HEK293 (cell line): Measurements from ENCODE around the gene VAMP8.

ENCODE experiments used
- GLIS1 ChIP-seq: fragments of 450-650 bp; formaldehyde crosslinking; IDR thresholded peaks from 2 replicates; pipeline ENCODE4 v1.5.1; 2016; ENCODE audit warnings: missing biosample characterization, missing genetic modification characterization
- IKZF3 ChIP-seq: fragments of 450-650 bp; IDR thresholded peaks from 2 replicates; pipeline ENCODE4 v1.5.0; 2018; ENCODE audit warnings: missing biosample characterization, mild to moderate bottlenecking, missing genetic modification characterization, moderate library complexity
- KLF10 ChIP-seq: fragments of 450-650 bp; IDR thresholded peaks from 2 replicates; pipeline ENCODE4 v1.5.1; 2018; ENCODE audit warnings: missing biosample characterization, mild to moderate bottlenecking, missing genetic modification characterization
- MEIS1 ChIP-seq: sonication (generic); formaldehyde crosslinking; IDR thresholded peaks from 2 replicates; pipeline ENCODE4 v1.8.1; 2022; ENCODE audit warnings: missing genetic modification reagents, mild to moderate bottlenecking, borderline replicate concordance
- SP7 ChIP-seq: fragments of 450-650 bp; formaldehyde crosslinking; IDR thresholded peaks from 2 replicates; pipeline ENCODE4 v1.5.1; 2016; ENCODE audit warnings: missing biosample characterization, missing genetic modification characterization
- TSHZ1 ChIP-seq: fragments of 450-650 bp; formaldehyde crosslinking; IDR thresholded peaks from 2 replicates; pipeline ENCODE4 v1.5.1; 2016; ENCODE audit warnings: missing biosample characterization, missing genetic modification characterization, borderline replicate concordance
- ZBTB1 ChIP-seq: fragments of 450-650 bp; formaldehyde crosslinking; IDR thresholded peaks from 2 replicates; pipeline ENCODE4 v1.5.1; 2016; ENCODE audit warnings: missing biosample characterization, missing genetic modification characterization
- ZFP37 ChIP-seq: fragments of 450-650 bp; formaldehyde crosslinking; IDR thresholded peaks from 2 replicates; pipeline ENCODE4 v1.5.1; 2016; ENCODE audit warnings: missing biosample characterization, missing genetic modification characterization
- ZIC2 ChIP-seq: fragments of 450-650 bp; formaldehyde crosslinking; IDR thresholded peaks from 2 replicates; pipeline ENCODE4 v1.5.1; 2016; ENCODE audit warnings: missing biosample characterization, missing genetic modification characterization
- ZNF114 ChIP-seq: fragments of 450-650 bp; formaldehyde crosslinking; IDR thresholded peaks from 2 replicates; pipeline ENCODE4 v1.5.0; 2017; ENCODE audit warnings: missing biosample characterization, missing genetic modification characterization
- ZNF169 ChIP-seq: fragments of 450-650 bp; formaldehyde crosslinking; IDR thresholded peaks from 2 replicates; pipeline ENCODE4 v1.5.1; 2016; ENCODE audit warnings: missing biosample characterization, missing genetic modification characterization
- ZNF223 ChIP-seq: fragments of 450-650 bp; formaldehyde crosslinking; IDR thresholded peaks from 2 replicates; pipeline ENCODE4 v1.5.1; 2016; ENCODE audit warnings: missing biosample characterization, missing genetic modification characterization
- ZNF311 ChIP-seq: fragments of 450-650 bp; formaldehyde crosslinking; IDR thresholded peaks from 2 replicates; pipeline ENCODE4 v1.5.1; 2017; ENCODE audit warnings: missing biosample characterization, missing genetic modification characterization, borderline replicate concordance
- ZNF398 ChIP-seq: fragments of 450-650 bp; formaldehyde crosslinking; IDR thresholded peaks from 2 replicates; pipeline ENCODE4 v1.5.1; 2017; ENCODE audit warnings: missing biosample characterization, missing genetic modification characterization
- ZNF404 ChIP-seq: fragments of 450-650 bp; formaldehyde crosslinking; IDR thresholded peaks from 2 replicates; pipeline ENCODE4 v1.5.1; 2017; ENCODE audit warnings: missing biosample characterization, missing genetic modification characterization
- ZNF548 ChIP-seq: fragments of 450-650 bp; formaldehyde crosslinking; IDR thresholded peaks from 2 replicates; pipeline ENCODE4 v1.5.1; 2016; ENCODE audit warnings: missing biosample characterization, missing genetic modification characterization
- ZNF549 ChIP-seq: fragments of 450-650 bp; IDR thresholded peaks from 2 replicates; pipeline ENCODE4 v1.5.1; 2018; ENCODE audit warnings: missing biosample characterization, missing genetic modification characterization, mild to moderate bottlenecking, inconsistent platforms, moderate library complexity
- ZNF701 ChIP-seq: fragments of 450-650 bp; formaldehyde crosslinking; IDR thresholded peaks from 2 replicates; pipeline ENCODE4 v1.5.1; 2016; ENCODE audit warnings: missing biosample characterization, missing genetic modification characterization
- ZNF768 ChIP-seq: fragments of 450-650 bp; formaldehyde crosslinking; IDR thresholded peaks from 2 replicates; pipeline ENCODE4 v1.5.1; 2018; ENCODE audit warnings: missing biosample characterization, mild to moderate bottlenecking, missing genetic modification characterization
- ZNF785 ChIP-seq: fragments of 450-650 bp; formaldehyde crosslinking; IDR thresholded peaks from 2 replicates; pipeline ENCODE4 v1.5.1; 2016; ENCODE audit warnings: missing biosample characterization, missing genetic modification characterization
- TF ChIP-seq, protein P1 (sequence below): fragments of 450-650 bp; formaldehyde crosslinking; IDR thresholded peaks from 2 replicates; pipeline ENCODE4 v1.5.1; 2016; ENCODE audit warnings: missing biosample characterization, missing genetic modification characterization
- TF ChIP-seq, protein P2 (sequence below): fragments of 450-650 bp; formaldehyde crosslinking; IDR thresholded peaks from 2 replicates; pipeline ENCODE4 v1.5.1; 2017; ENCODE audit warnings: missing biosample characterization, missing genetic modification characterization
- TF ChIP-seq, protein P3 (sequence below): fragments of 450-650 bp; formaldehyde crosslinking; IDR thresholded peaks from 2 replicates; pipeline ENCODE4 v1.5.1; 2016; ENCODE audit warnings: missing biosample characterization, missing genetic modification characterization
- TF ChIP-seq, protein P4 (sequence below): fragments of 450-650 bp; formaldehyde crosslinking; IDR thresholded peaks from 2 replicates; pipeline ENCODE4 v1.5.1; 2017; ENCODE audit warnings: missing biosample characterization, mild to moderate bottlenecking, missing genetic modification characterization, moderate library complexity

VAMP8 gene

GRCh38 chr2:85561280-85562212 is 15.8 kb upstream of the VAMP8 start, which contains the start of gene GGCX (continued):
- TF ChIP-seq, protein P1, sequence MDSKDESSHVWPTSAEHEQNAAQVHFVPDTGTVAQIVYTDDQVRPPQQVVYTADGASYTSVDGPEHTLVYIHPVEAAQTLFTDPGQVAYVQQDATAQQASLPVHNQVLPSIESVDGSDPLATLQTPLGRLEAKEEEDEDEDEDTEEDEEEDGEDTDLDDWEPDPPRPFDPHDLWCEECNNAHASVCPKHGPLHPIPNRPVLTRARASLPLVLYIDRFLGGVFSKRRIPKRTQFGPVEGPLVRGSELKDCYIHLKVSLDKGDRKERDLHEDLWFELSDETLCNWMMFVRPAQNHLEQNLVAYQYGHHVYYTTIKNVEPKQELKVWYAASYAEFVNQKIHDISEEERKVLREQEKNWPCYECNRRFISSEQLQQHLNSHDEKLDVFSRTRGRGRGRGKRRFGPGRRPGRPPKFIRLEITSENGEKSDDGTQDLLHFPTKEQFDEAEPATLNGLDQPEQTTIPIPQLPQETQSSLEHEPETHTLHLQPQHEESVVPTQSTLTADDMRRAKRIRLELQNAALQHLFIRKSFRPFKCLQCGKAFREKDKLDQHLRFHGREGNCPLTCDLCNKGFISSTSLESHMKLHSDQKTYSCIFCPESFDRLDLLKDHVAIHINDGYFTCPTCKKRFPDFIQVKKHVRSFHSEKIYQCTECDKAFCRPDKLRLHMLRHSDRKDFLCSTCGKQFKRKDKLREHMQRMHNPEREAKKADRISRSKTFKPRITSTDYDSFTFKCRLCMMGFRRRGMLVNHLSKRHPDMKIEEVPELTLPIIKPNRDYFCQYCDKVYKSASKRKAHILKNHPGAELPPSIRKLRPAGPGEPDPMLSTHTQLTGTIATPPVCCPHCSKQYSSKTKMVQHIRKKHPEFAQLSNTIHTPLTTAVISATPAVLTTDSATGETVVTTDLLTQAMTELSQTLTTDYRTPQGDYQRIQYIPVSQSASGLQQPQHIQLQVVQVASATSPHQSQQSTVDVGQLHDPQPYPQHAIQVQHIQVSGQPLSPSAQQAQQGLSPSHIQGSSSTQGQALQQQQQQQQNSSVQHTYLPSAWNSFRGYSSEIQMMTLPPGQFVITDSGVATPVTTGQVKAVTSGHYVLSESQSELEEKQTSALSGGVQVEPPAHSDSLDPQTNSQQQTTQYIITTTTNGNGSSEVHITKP, result 0 out of 2 replicates have a peak, but pooled peaks have one; percentile 28
- TF ChIP-seq ZNF311 (tag by site-specific recombination) (no peak), IKZF3 (tag by site-specific recombination) (no peak), SP7 (tag by site-specific recombination) (no peak), ZNF404 (no peak), ZNF548 (tag by site-specific recombination) (no peak), ZNF398 (tag by site-specific recombination) (no peak), ZNF169 (tag by site-specific recombination) (no peak), GLIS1 (no peak; the same call in 1 of the 2 replicates), ZBTB1 (tag by site-specific recombination) (no peak), ZNF701 (tag by site-specific recombination) (no peak), ZNF114 (tag by site-specific recombination) (no peak), ZNF768 (tag by site-specific recombination) (no peak), ZIC2 (no peak), ZFP37 (no peak), TSHZ1 (tag by site-specific recombination) (no peak), KLF10 (tag by site-specific recombination) (no peak), ZNF223 (tag by site-specific recombination) (no peak), ZNF785 (no peak), ZNF549 (tag by site-specific recombination) (no peak), MEIS1 (CRISPR knock-in tag) (no peak)
- TF ChIP-seq, protein P2, sequence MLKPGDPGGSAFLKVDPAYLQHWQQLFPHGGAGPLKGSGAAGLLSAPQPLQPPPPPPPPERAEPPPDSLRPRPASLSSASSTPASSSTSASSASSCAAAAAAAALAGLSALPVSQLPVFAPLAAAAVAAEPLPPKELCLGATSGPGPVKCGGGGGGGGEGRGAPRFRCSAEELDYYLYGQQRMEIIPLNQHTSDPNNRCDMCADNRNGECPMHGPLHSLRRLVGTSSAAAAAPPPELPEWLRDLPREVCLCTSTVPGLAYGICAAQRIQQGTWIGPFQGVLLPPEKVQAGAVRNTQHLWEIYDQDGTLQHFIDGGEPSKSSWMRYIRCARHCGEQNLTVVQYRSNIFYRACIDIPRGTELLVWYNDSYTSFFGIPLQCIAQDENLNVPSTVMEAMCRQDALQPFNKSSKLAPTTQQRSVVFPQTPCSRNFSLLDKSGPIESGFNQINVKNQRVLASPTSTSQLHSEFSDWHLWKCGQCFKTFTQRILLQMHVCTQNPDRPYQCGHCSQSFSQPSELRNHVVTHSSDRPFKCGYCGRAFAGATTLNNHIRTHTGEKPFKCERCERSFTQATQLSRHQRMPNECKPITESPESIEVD (tag by site-specific recombination), result no peak
- TF ChIP-seq, protein P3, sequence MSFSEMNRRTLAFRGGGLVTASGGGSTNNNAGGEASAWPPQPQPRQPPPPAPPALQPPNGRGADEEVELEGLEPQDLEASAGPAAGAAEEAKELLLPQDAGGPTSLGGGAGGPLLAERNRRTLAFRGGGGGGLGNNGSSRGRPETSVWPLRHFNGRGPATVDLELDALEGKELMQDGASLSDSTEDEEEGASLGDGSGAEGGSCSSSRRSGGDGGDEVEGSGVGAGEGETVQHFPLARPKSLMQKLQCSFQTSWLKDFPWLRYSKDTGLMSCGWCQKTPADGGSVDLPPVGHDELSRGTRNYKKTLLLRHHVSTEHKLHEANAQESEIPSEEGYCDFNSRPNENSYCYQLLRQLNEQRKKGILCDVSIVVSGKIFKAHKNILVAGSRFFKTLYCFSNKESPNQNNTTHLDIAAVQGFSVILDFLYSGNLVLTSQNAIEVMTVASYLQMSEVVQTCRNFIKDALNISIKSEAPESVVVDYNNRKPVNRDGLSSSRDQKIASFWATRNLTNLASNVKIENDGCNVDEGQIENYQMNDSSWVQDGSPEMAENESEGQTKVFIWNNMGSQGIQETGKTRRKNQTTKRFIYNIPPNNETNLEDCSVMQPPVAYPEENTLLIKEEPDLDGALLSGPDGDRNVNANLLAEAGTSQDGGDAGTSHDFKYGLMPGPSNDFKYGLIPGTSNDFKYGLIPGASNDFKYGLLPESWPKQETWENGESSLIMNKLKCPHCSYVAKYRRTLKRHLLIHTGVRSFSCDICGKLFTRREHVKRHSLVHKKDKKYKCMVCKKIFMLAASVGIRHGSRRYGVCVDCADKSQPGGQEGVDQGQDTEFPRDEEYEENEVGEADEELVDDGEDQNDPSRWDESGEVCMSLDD (tag by site-specific recombination), result peak; percentile 46; the same call in 1 of the 2 replicates
- TF ChIP-seq, protein P4, sequence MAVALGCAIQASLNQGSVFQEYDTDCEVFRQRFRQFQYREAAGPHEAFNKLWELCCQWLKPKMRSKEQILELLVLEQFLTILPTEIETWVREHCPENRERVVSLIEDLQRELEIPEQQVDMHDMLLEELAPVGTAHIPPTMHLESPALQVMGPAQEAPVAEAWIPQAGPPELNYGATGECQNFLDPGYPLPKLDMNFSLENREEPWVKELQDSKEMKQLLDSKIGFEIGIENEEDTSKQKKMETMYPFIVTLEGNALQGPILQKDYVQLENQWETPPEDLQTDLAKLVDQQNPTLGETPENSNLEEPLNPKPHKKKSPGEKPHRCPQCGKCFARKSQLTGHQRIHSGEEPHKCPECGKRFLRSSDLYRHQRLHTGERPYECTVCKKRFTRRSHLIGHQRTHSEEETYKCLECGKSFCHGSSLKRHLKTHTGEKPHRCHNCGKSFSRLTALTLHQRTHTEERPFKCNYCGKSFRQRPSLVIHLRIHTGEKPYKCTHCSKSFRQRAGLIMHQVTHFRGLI (tag by site-specific recombination), result no peak
